Measurements from ENCODE around the gene IKZF5. TPM values are rescaled to one million over a fixed set of nuclear protein-coding genes. Genes with fewer than 3 reads are reported as not detected.

Gene IKZF5, protein sequence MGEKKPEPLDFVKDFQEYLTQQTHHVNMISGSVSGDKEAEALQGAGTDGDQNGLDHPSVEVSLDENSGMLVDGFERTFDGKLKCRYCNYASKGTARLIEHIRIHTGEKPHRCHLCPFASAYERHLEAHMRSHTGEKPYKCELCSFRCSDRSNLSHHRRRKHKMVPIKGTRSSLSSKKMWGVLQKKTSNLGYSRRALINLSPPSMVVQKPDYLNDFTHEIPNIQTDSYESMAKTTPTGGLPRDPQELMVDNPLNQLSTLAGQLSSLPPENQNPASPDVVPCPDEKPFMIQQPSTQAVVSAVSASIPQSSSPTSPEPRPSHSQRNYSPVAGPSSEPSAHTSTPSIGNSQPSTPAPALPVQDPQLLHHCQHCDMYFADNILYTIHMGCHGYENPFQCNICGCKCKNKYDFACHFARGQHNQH
- 10 to 100 TPM in 2 of 4 donors, 1 to 10 TPM in 2; 5.1 to 17.3 (median 12.0) TPM for polyA plus RNA-seq
- long read RNA-seq, donor 1, full-length matches to known transcripts: 9 of 9 reads
- long read RNA-seq, donor 1, partial matches to known transcripts: 0 of 9 reads
- long read RNA-seq, donor 1, other reads (novel, unspliced or antisense): 0 of 9 reads
- long read RNA-seq, donor 2, full-length matches to known transcripts: 3 of 3 reads
- long read RNA-seq, donor 2, partial matches to known transcripts: 0 of 3 reads
- long read RNA-seq, donor 2, other reads (novel, unspliced or antisense): 0 of 3 reads
- long read RNA-seq, donor 3, full-length matches to known transcripts: 8 of 8 reads
- long read RNA-seq, donor 3, partial matches to known transcripts: 0 of 8 reads
- long read RNA-seq, donor 3, other reads (novel, unspliced or antisense): 0 of 8 reads
- long read RNA-seq, donor 4: 0 reads
- long read RNA-seq, donor 5, full-length matches to known transcripts: 2 of 2 reads
- long read RNA-seq, donor 5, partial matches to known transcripts: 0 of 2 reads
- long read RNA-seq, donor 5, other reads (novel, unspliced or antisense): 0 of 2 reads
- long read RNA-seq, donor 6, full-length matches to known transcripts: 2 of 2 reads
- long read RNA-seq, donor 6, partial matches to known transcripts: 0 of 2 reads
- long read RNA-seq, donor 6, other reads (novel, unspliced or antisense): 0 of 2 reads
- long read RNA-seq, donor 7: 0 reads
- long read RNA-seq, donor 8, full-length matches to known transcripts: 1 of 1 reads
- long read RNA-seq, donor 8, partial matches to known transcripts: 0 of 1 reads
- long read RNA-seq, donor 8, other reads (novel, unspliced or antisense): 0 of 1 reads
- long read RNA-seq, donor 9, full-length matches to known transcripts: 1 of 1 reads
- long read RNA-seq, donor 9, partial matches to known transcripts: 0 of 1 reads
- long read RNA-seq, donor 9, other reads (novel, unspliced or antisense): 0 of 1 reads
- long read RNA-seq, donor 10, full-length matches to known transcripts: 5 of 5 reads
- long read RNA-seq, donor 10, partial matches to known transcripts: 0 of 5 reads
- long read RNA-seq, donor 10, other reads (novel, unspliced or antisense): 0 of 5 reads

- H3K27me3 ChIP-seq (ENCODE audit: control insufficient read depth in 3 of 3, insufficient read depth in 3 of 3, low read length in 3 of 3): no peaks in the 10 kb centered on the region
- FAIRE-seq (no peak), DNase-seq (peak; percentile 97 to 99)
- peaks cover 0 to 3% (median 0%) of the 10 kb centered on the region in 3 donors for H3K36me3 ChIP-seq (ENCODE audit: control insufficient read depth in 3 of 3, insufficient read depth in 2 of 3, low read depth in 1 of 3, low read length in 3 of 3)
- H3K9me3 ChIP-seq (ENCODE audit: control insufficient read depth in 2 of 2, insufficient read depth in 1 of 2, low read depth in 1 of 2, low read length in 1 of 2): no peaks in the 10 kb centered on the region
- H3K4me1 ChIP-seq (ENCODE audit: control insufficient read depth in 3 of 3, insufficient read depth in 2 of 3, low read depth in 1 of 3, low read length in 2 of 3): peaks cover 2 to 12% (median 4%) of the 10 kb centered on the region in 3 donors
- H3K4me3 ChIP-seq (ENCODE audit: low read depth in 1 of 3, low read length in 3 of 3): peak within 1 kb of the TSS; percentile 82 to 94 (median 86)
- H3K27ac ChIP-seq (ENCODE audit: low read depth in 1 of 3, low read length in 2 of 3): peak within 1 kb of the TSS; percentile 74 to 93 (median 90)
- WGBS, 3 donors: 0 to 1% (median 1%) methylated on average over 60 to 68 of the region's 68 CpGs
These were observed at the start of gene IKZF5, which contains the start of gene ACADSB for GRCh38 chr10:123008355-123009104. Gene IKZF5, minus strand, starts transcription at chr10:123008795. Its CDS starts 10,170 bp downstream, at chr10:122998625. Gene ACADSB, plus strand, starts transcription at chr10:123009006. Its CDS starts 24 bp downstream, at chr10:123009030.

- no peaks in the 10 kb centered on the region for H3K27me3 ChIP-seq (ENCODE audit: control insufficient read depth in 3 of 3, insufficient read depth in 3 of 3, low read length in 3 of 3)
- 94 to 97% (median 96%) methylated on average over 3 of the region's 3 CpGs for WGBS, 3 donors
- FAIRE-seq: peak; percentile 59
These were observed 49.4 kb upstream of the IKZF5 start for GRCh38 chr10:123057968-123058367.

DNA sequence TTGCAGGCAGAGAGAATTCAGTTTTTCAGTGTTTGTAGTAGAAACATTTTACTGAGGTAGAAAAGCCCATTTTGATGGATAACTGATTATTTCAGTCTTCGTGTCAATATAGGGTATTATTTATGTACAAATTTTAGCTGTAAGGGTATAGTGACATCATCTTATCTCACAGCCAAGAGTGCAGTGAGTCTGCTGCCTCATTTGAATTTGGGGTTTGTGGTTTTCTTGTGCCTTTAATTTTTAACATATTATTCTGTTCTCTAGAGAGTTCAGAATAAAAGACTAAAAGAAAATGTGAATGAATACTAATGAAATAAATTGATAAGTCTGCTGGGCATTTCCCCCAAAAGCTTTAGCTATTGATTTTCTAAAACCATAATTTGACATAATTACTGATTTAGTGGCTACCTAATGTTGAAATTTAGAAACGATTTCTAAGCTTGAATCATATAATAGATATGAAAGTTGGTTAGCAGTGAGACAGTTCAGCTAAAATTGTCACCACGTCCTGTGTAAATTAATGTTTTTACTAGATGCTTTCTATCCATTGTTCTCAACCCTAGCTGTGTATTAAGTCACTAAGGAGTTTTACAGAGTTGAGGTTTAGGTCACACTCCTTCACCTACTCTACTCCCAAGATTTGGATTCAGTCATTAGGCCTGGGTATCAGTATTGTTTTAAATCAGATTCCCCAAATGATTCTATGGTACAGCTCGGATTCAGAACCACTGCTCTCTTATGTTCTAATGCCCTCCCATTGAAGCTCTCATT is 37.6 kb upstream of the IKZF5 start:
- Histone ChIP-seq H3K9me3 (ENCODE audit: control insufficient read depth in 2 of 2, insufficient read depth in 1 of 2, low read depth in 1 of 2, low read length in 1 of 2) (no peaks in the 10 kb centered on the region), H3K4me1 (ENCODE audit: control insufficient read depth in 3 of 3, insufficient read depth in 2 of 3, low read depth in 1 of 3, low read length in 2 of 3) (no peaks in the 10 kb centered on the region), H3K27me3 (ENCODE audit: control insufficient read depth in 3 of 3, insufficient read depth in 3 of 3, low read length in 3 of 3) (no peaks in the 10 kb centered on the region), H3K36me3 (ENCODE audit: control insufficient read depth in 3 of 3, insufficient read depth in 2 of 3, low read depth in 1 of 3, low read length in 3 of 3) (peaks cover 4 to 14% (median 5%) of the 10 kb centered on the region in 3 donors), H3K4me3 (ENCODE audit: low read depth in 1 of 3, low read length in 3 of 3) (no peak overlapping the region), H3K27ac (ENCODE audit: low read depth in 1 of 3, low read length in 2 of 3) (no peak overlapping the region)
- 80 to 85% (median 83%) methylated on average over 4 of the region's 4 CpGs for WGBS, 3 donors
- FAIRE-seq (no peak), DNase-seq (no peak)

More at GRCh38 chr10:123057968-123058367, 49.4 kb upstream of the IKZF5 start:
- DNase-seq: no peak
- no peak overlapping the region for H3K27ac ChIP-seq (ENCODE audit: low read depth in 1 of 3, low read length in 2 of 3)
- H3K4me3 ChIP-seq (ENCODE audit: low read depth in 1 of 3, low read length in 3 of 3): no peak overlapping the region
- H3K36me3 ChIP-seq (ENCODE audit: control insufficient read depth in 3 of 3, insufficient read depth in 2 of 3, low read depth in 1 of 3, low read length in 3 of 3): peaks cover 0 to 3% (median 2%) of the 10 kb centered on the region in 3 donors
- H3K4me1 ChIP-seq (ENCODE audit: control insufficient read depth in 3 of 3, insufficient read depth in 2 of 3, low read depth in 1 of 3, low read length in 2 of 3): no peaks in the 10 kb centered on the region
- no peaks in the 10 kb centered on the region for H3K9me3 ChIP-seq (ENCODE audit: control insufficient read depth in 2 of 2, insufficient read depth in 1 of 2, low read depth in 1 of 2, low read length in 1 of 2)

DNA sequence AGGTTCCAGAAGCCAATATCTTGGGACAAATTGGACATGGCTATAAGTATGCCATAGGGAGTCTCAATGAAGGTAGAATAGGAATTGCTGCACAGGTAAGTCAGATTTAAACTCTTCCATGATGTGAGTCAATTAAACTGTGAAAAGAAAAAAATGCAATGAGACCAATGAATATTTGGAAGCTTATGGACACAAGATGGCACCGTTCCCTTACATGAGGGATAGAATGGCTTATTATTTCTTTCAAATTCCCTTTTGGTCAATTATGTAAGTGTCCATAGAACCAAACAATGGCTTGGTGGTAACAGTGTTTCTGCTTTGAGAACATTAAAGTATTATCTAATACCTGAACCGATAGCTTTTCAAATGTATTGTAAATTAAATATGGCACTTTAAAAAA is 35.8 kb upstream of the IKZF5 start:
- 85 to 91% (median 90%) methylated on average over 2 of the region's 2 CpGs for WGBS, 3 donors

DNA sequence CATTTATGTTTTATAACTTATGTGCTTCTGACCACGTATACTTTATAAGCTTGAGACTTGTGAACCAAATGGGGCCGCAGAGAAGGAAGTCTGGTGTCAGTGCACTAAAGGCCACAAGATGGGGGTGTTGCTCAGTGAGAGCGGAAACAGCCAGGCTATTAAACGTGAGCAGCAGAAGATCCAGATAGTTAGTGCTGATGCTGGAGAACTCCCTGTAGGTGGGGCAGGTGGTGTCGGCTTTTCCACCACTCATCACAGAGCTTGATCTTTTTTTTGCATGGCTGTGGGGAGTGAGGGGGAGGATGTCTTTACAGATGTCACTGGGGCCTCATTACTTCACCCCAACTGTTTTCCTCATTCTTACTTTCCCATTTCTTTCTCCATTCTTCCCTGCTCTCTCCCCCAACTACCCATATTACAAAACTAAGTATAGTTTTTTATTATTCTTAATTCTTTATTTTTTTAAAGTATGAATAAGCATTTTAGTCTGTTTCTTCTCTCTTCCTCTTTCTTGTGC is 34.9 kb upstream of the IKZF5 start:
- Histone ChIP-seq H3K4me3 (ENCODE audit: low read depth in 1 of 3, low read length in 3 of 3) (no peak overlapping the region), H3K4me1 (ENCODE audit: control insufficient read depth in 3 of 3, insufficient read depth in 2 of 3, low read depth in 1 of 3, low read length in 2 of 3) (no peaks in the 10 kb centered on the region), H3K27me3 (ENCODE audit: control insufficient read depth in 3 of 3, insufficient read depth in 3 of 3, low read length in 3 of 3) (no peaks in the 10 kb centered on the region), H3K9me3 (ENCODE audit: control insufficient read depth in 2 of 2, insufficient read depth in 1 of 2, low read depth in 1 of 2, low read length in 1 of 2) (no peaks in the 10 kb centered on the region), H3K27ac (ENCODE audit: low read depth in 1 of 3, low read length in 2 of 3) (no peak overlapping the region), H3K36me3 (ENCODE audit: control insufficient read depth in 3 of 3, insufficient read depth in 2 of 3, low read depth in 1 of 3, low read length in 3 of 3) (peaks cover 5 to 10% (median 9%) of the 10 kb centered on the region in 3 donors)
- peak; percentile 66 to 70 for DNase-seq
- 5 to 7% (median 6%) methylated on average over 5 of the region's 5 CpGs for WGBS, 3 donors
- no peak for FAIRE-seq

More for the DNA sequence above, 35.8 kb upstream of the IKZF5 start:
- Histone ChIP-seq H3K4me3 (ENCODE audit: low read depth in 1 of 3, low read length in 3 of 3) (no peak overlapping the region), H3K9me3 (ENCODE audit: control insufficient read depth in 2 of 2, insufficient read depth in 1 of 2, low read depth in 1 of 2, low read length in 1 of 2) (no peaks in the 10 kb centered on the region), H3K36me3 (ENCODE audit: control insufficient read depth in 3 of 3, insufficient read depth in 2 of 3, low read depth in 1 of 3, low read length in 3 of 3) (peaks cover 4 to 13% (median 5%) of the 10 kb centered on the region in 3 donors), H3K27me3 (ENCODE audit: control insufficient read depth in 3 of 3, insufficient read depth in 3 of 3, low read length in 3 of 3) (no peaks in the 10 kb centered on the region), H3K4me1 (ENCODE audit: control insufficient read depth in 3 of 3, insufficient read depth in 2 of 3, low read depth in 1 of 3, low read length in 2 of 3) (no peaks in the 10 kb centered on the region), H3K27ac (ENCODE audit: low read depth in 1 of 3, low read length in 2 of 3) (no peak overlapping the region)
- DNase-seq (no peak), FAIRE-seq (no peak)

- H3K27me3 ChIP-seq (ENCODE audit: control insufficient read depth in 3 of 3, insufficient read depth in 3 of 3, low read length in 3 of 3): no peaks in the 10 kb centered on the region
- no peaks in the 10 kb centered on the region for H3K4me1 ChIP-seq (ENCODE audit: control insufficient read depth in 3 of 3, insufficient read depth in 2 of 3, low read depth in 1 of 3, low read length in 2 of 3)
- H3K4me3 ChIP-seq (ENCODE audit: low read depth in 1 of 3, low read length in 3 of 3): no peak overlapping the region
- H3K27ac ChIP-seq (ENCODE audit: low read depth in 1 of 3, low read length in 2 of 3): no peak overlapping the region
- H3K9me3 ChIP-seq (ENCODE audit: control insufficient read depth in 2 of 2, insufficient read depth in 1 of 2, low read depth in 1 of 2, low read length in 1 of 2): no peaks in the 10 kb centered on the region
- FAIRE-seq (no peak), DNase-seq (no peak)
- peaks cover 5 to 10% (median 7%) of the 10 kb centered on the region in 3 donors for H3K36me3 ChIP-seq (ENCODE audit: control insufficient read depth in 3 of 3, insufficient read depth in 2 of 3, low read depth in 1 of 3, low read length in 3 of 3)
- WGBS, 3 donors: 89 to 93% (median 90%) methylated on average over 12 of the region's 12 CpGs
These were observed 34.3 kb upstream of the IKZF5 start for GRCh38 chr10:123042708-123043408.

All from small intestine (tissue), 16 donors.